Mesenchymal stem cell (in vitro differentiated cells and primary cell): ENCODE results near the gene KDM4C.

Source experiments
- DNase-seq: peaks from one replicate; pipeline ENCODE4 v3.0.0-alpha.2; 2013
- H2AFZ ChIP-seq: one replicate; pipeline ENCODE4 v1.6.1; 2013; ENCODE audit warnings: low read depth, mild to moderate bottlenecking, control low read depth, inconsistent platforms, low read length, moderate library complexity
- H2AK5ac ChIP-seq: 2 replicates; pipeline ENCODE4 v1.6.1; 2013; ENCODE audit warnings: low read length, moderate library complexity, mild to moderate bottlenecking, inconsistent platforms; ENCODE audit not compliant: severe bottlenecking
- H2BK120ac ChIP-seq: one replicate; pipeline ENCODE4 v1.6.1; 2013; ENCODE audit warnings: low read depth, mild to moderate bottlenecking, inconsistent platforms, low read length, moderate library complexity
- H2BK12ac ChIP-seq, 2 experiments: one replicate each; pipeline ENCODE4 v1.6.1; 2013; ENCODE audit warnings: inconsistent platforms in 2 of 2, low read length in 2 of 2, mild to moderate bottlenecking in 2 of 2, moderate library complexity in 2 of 2, control low read depth in 1 of 2
- H2BK15ac ChIP-seq: one replicate; pipeline ENCODE4 v1.6.1; 2013; ENCODE audit warnings: mild to moderate bottlenecking, low read depth, inconsistent platforms; ENCODE audit not compliant: poor library complexity, severe bottlenecking
- H2BK5ac ChIP-seq: 2 replicates; pipeline ENCODE4 v1.6.1; 2013; ENCODE audit warnings: low read depth, mild to moderate bottlenecking, low read length, control low read depth, inconsistent platforms; ENCODE audit not compliant: poor library complexity, severe bottlenecking
- H3K14ac ChIP-seq, 2 experiments: one replicate each; pipeline ENCODE4 v1.6.1; 2013; ENCODE audit warnings: inconsistent platforms in 2 of 2, low read length in 2 of 2, control low read depth in 1 of 2, mild to moderate bottlenecking in 1 of 2, moderate library complexity in 1 of 2
- H3K18ac ChIP-seq, 2 experiments: one replicate each; pipeline ENCODE4 v1.6.1; 2013; ENCODE audit warnings: inconsistent platforms in 2 of 2, low read length in 2 of 2, control low read depth in 1 of 2, low read depth in 1 of 2, mild to moderate bottlenecking in 1 of 2
- H3K23ac ChIP-seq, 2 experiments: one replicate each; pipeline ENCODE4 v1.6.1; 2013; ENCODE audit warnings: inconsistent platforms in 2 of 2, low read length in 2 of 2, mild to moderate bottlenecking in 2 of 2, moderate library complexity in 2 of 2, control low read depth in 1 of 2
- H3K27ac ChIP-seq: 2 replicates; pipeline ENCODE4 v1.5.1; 2013; ENCODE audit warnings: mild to moderate bottlenecking, moderate library complexity, low read length, control low read depth, inconsistent platforms; ENCODE audit not compliant: poor library complexity, severe bottlenecking
- H3K27me3 ChIP-seq, 2 experiments: 2 replicates each; pipeline versions ENCODE4 v1.6.1 to v1.7.0; 2013; ENCODE audit warnings: low read length in 2 of 2, mild to moderate bottlenecking in 2 of 2, moderate library complexity in 2 of 2, control low read depth in 1 of 2, inconsistent platforms in 1 of 2; ENCODE audit not compliant: control insufficient read depth in 1 of 2, insufficient read depth in 1 of 2
- H3K36me3 ChIP-seq, 2 experiments: 2 replicates each; pipeline versions ENCODE4 v1.6.1 to v1.7.0; 2013; ENCODE audit warnings: low read length in 2 of 2, control low read depth in 1 of 2, inconsistent platforms in 1 of 2, low read depth in 1 of 2, mild to moderate bottlenecking in 1 of 2; ENCODE audit not compliant: insufficient read depth in 2 of 2, control insufficient read depth in 1 of 2
- H3K4ac ChIP-seq, 2 experiments: one replicate each; pipeline ENCODE4 v1.6.1; 2013; ENCODE audit warnings: inconsistent platforms in 2 of 2, low read length in 2 of 2, mild to moderate bottlenecking in 2 of 2, moderate library complexity in 2 of 2, control low read depth in 1 of 2, low read depth in 1 of 2
- H3K4me1 ChIP-seq: 2 replicates; pipeline ENCODE4 v1.6.1; 2013; ENCODE audit warnings: low read depth, low read length, control low read depth; ENCODE audit not compliant: control insufficient read depth, insufficient read depth
- H3K4me2 ChIP-seq: 2 replicates; pipeline ENCODE4 v1.6.1; 2013; ENCODE audit warnings: low read length, mild to moderate bottlenecking, inconsistent platforms; ENCODE audit not compliant: poor library complexity, severe bottlenecking
- H3K4me3 ChIP-seq, 2 experiments: 2 replicates each; pipeline versions ENCODE4 v1.5.1 to v1.7.0; 2013; ENCODE audit warnings: low read length in 2 of 2, mild to moderate bottlenecking in 2 of 2, control low read depth in 1 of 2, low read depth in 1 of 2; ENCODE audit not compliant: insufficient read depth in 1 of 2
- H3K79me1 ChIP-seq: replicated peaks from 2 replicates; pipeline ENCODE4 v1.6.1; 2013; ENCODE audit warnings: mild to moderate bottlenecking, control low read depth, low read length, inconsistent platforms; ENCODE audit not compliant: poor library complexity, severe bottlenecking
- H3K9ac ChIP-seq: 2 replicates; pipeline ENCODE4 v1.7.0; 2013; ENCODE audit warnings: mild to moderate bottlenecking, low read length, moderate library complexity
- H3K9me3 ChIP-seq: 2 replicates; pipeline ENCODE4 v1.7.0; 2013; ENCODE audit warnings: mild to moderate bottlenecking, low read length; ENCODE audit not compliant: control insufficient read depth
- H4K8ac ChIP-seq: one replicate; pipeline ENCODE4 v1.6.1; 2013; ENCODE audit warnings: inconsistent platforms, mild to moderate bottlenecking, low read length, moderate library complexity
- H4K91ac ChIP-seq: one replicate; pipeline ENCODE4 v1.6.1; 2013; ENCODE audit warnings: mild to moderate bottlenecking, low read length, inconsistent platforms
- WGBS: methylation state at CpG from one replicate; pipeline ENCODE4 v1.1.7; 2013; ENCODE audit warnings: mixed read lengths; 5-methylcytosine and 5-hydroxymethylcytosine counted together

The KDM4C gene

GRCh38 chr9:7195526-7195925 is 437.8 kb downstream of the KDM4C start:
- H3K27me3 ChIP-seq = peaks cover 0 to 6% of the 10 kb centered on the region in 2 experiments
- H4K8ac ChIP-seq = no peak overlapping the region
- no peak overlapping the region for H3K27ac ChIP-seq
- no peak overlapping the region for H3K4ac ChIP-seq
- H3K4me2 ChIP-seq = no peak overlapping the region
- H3K79me1 ChIP-seq = no peaks in the 10 kb centered on the region
- H2BK12ac ChIP-seq = no peak overlapping the region
- no peaks in the 10 kb centered on the region for H3K36me3 ChIP-seq
- H2AK5ac ChIP-seq = no peak overlapping the region
- H2BK5ac ChIP-seq = no peak overlapping the region
- H4K91ac ChIP-seq = no peak overlapping the region
- H3K14ac ChIP-seq = no peak overlapping the region
- no CpG with 5 or more reads among the region's 2 CpGs for WGBS
- no peak overlapping the region for H3K18ac ChIP-seq
- no peak overlapping the region for H2AFZ ChIP-seq
- H2BK120ac ChIP-seq = no peak overlapping the region
- H3K4me3 ChIP-seq = no peak overlapping the region
- no peak for DNase-seq
- H3K9me3 ChIP-seq = peaks cover 6% of the 10 kb centered on the region
- no peak overlapping the region for H3K9ac ChIP-seq
- H3K23ac ChIP-seq = no peak overlapping the region
- no peak overlapping the region for H2BK15ac ChIP-seq
- H3K4me1 ChIP-seq = no peaks in the 10 kb centered on the region

DNA sequence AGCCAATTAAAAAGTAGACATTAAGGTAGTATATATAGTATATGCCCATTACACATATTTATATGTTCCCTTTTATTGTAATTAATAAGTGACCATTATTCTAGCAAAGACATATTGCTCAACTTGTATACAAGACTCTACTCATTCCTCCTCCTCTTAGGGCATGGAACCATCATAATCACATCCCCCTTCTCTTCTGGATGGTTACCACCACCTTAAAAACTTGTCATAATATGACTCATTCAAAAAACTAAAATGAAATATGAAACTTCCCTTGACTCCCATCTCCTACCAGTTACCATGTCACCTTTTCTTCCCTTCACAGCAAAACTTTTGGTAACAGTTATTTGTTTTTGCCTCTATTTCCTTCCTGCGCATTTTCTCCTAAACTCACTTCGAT is 438.7 kb downstream of the KDM4C start:
- Histone ChIP-seq H3K27me3 (peaks cover 0 to 9% of the 10 kb centered on the region in 2 experiments), H3K79me1 (no peaks in the 10 kb centered on the region), H2BK120ac (no peak overlapping the region)

DNA sequence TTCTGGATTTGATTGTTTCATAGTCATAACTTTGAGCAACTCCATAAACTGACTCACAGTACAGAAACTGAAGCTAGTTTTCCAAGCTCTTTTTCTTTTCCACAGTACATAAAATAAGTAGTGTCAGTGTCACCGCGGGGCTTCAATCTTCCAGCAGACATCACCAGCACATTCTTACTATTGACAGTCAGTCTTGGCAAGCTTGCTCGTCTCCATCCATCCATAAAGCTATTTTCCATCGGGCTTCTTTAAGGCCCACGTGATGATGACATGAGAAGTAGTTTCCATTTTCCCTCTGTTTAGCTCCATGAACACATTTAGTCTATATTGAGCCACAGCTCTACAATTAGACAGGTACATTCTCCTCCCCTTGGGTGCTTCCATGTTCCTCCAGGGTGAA is 443.4 kb downstream of the KDM4C start:
- no peak overlapping the region for H2BK5ac ChIP-seq
- H3K4me1 ChIP-seq = no peaks in the 10 kb centered on the region
- H2AK5ac ChIP-seq = no peak overlapping the region
- H3K9ac ChIP-seq = no peak overlapping the region
- no peak overlapping the region for H2BK12ac ChIP-seq
- no peak overlapping the region for H3K18ac ChIP-seq
- no peaks in the 10 kb centered on the region for H3K9me3 ChIP-seq
- DNase-seq = no peak
- H4K91ac ChIP-seq = no peak overlapping the region
- no peaks in the 10 kb centered on the region for H3K79me1 ChIP-seq
- no peak overlapping the region for H2AFZ ChIP-seq
- no peak overlapping the region for H3K23ac ChIP-seq
- H3K4me2 ChIP-seq = no peak overlapping the region
- H3K14ac ChIP-seq = no peak overlapping the region
- H3K27ac ChIP-seq = no peak overlapping the region
- no peak overlapping the region for H3K4ac ChIP-seq
- no peaks in the 10 kb centered on the region for H3K36me3 ChIP-seq
- H2BK15ac ChIP-seq = no peak overlapping the region
- no peak overlapping the region for H2BK120ac ChIP-seq
- H3K4me3 ChIP-seq = no peak overlapping the region
- peaks cover 3 to 23% of the 10 kb centered on the region in 2 experiments for H3K27me3 ChIP-seq
- no peak overlapping the region for H4K8ac ChIP-seq
- WGBS = 85% methylated on average over 5 of the region's 5 CpGs

More for the DNA sequence above, 438.7 kb downstream of the KDM4C start:
- Histone ChIP-seq H3K4ac (no peak overlapping the region), H2BK5ac (no peak overlapping the region), H2AFZ (no peak overlapping the region), H3K27ac (no peak overlapping the region), H3K9ac (no peak overlapping the region), H3K4me1 (no peaks in the 10 kb centered on the region), H3K14ac (no peak overlapping the region), H3K4me2 (no peak overlapping the region), H2AK5ac (no peak overlapping the region), H4K8ac (no peak overlapping the region), H2BK12ac (no peak overlapping the region), H3K9me3 (no peaks in the 10 kb centered on the region), H3K36me3 (no peaks in the 10 kb centered on the region), H2BK15ac (no peak overlapping the region), H3K23ac (no peak overlapping the region), H4K91ac (no peak overlapping the region), H3K18ac (no peak overlapping the region), H3K4me3 (no peak overlapping the region)
- 93% methylated on average over 2 of the region's 2 CpGs for whole genome bisulfite sequencing
- DNase-seq = no peak

DNA sequence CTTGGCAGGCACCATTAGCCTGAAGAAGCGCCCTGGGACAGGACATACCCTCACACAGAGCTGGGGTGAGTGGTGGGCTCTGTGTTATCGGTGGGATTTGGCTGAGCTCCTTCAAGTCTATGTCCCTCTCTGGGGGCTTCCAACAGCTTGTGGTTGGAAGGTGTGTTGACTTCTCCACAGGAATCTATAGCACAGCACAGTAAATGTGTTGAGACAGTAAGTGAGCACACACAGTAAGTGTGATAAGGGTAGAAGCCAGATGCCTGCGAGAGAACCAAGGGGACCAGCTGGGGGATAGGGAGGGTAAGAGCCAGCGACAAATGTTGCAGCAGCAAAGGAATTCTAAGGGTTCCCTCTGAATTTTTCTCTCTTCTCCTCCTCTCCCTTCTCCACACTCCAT is 448.0 kb downstream of the KDM4C start:
- WGBS = 76% methylated on average over 2 of the region's 4 CpGs
- no peak overlapping the region for H3K4me2 ChIP-seq
- no peak overlapping the region for H2AFZ ChIP-seq
- H3K27me3 ChIP-seq = peaks cover 6 to 22% of the 10 kb centered on the region in 2 experiments
- H3K23ac ChIP-seq = no peak overlapping the region
- H3K18ac ChIP-seq = no peak overlapping the region
- H2BK5ac ChIP-seq = no peak overlapping the region
- H3K9me3 ChIP-seq = no peaks in the 10 kb centered on the region
- H3K4me1 ChIP-seq = no peaks in the 10 kb centered on the region
- H3K36me3 ChIP-seq = no peaks in the 10 kb centered on the region
- no peak overlapping the region for H3K14ac ChIP-seq
- no peak overlapping the region for H2AK5ac ChIP-seq
- no peak for DNase-seq
- no peak overlapping the region for H2BK15ac ChIP-seq
- no peak overlapping the region for H2BK120ac ChIP-seq
- H2BK12ac ChIP-seq = no peak overlapping the region
- H3K4me3 ChIP-seq = no peak overlapping the region
- H3K27ac ChIP-seq = no peak overlapping the region
- no peak overlapping the region for H3K9ac ChIP-seq
- H4K91ac ChIP-seq = no peak overlapping the region
- H3K4ac ChIP-seq = no peak overlapping the region
- H4K8ac ChIP-seq = no peak overlapping the region
- H3K79me1 ChIP-seq = no peaks in the 10 kb centered on the region
